Right lobe of liver (tissue), 6 donors: Measurements from ENCODE around the gene CYP46A1. TPM values are rescaled to one million over a fixed set of nuclear protein-coding genes. Genes with fewer than 3 reads are reported as not detected.

Experiments
- ATAC-seq, 4 donors: fragments of 200-7000 bp; cut with Tn5 transposase; one replicate each; pipeline ENCODE4 v1.9.1; 2020; ENCODE audit warnings: mild to moderate bottlenecking in 4 of 4, moderate library complexity in 4 of 4
- DNase-seq, 3 donors: peaks; one replicate each; pipeline ENCODE4 v3.0.0-alpha.2; 2020
- H3K27ac ChIP-seq, 3 donors: fragments of 200-600 bp; one replicate each; pipeline ENCODE4 v1.8.0; 2022
- H3K27me3 ChIP-seq, 2 donors: fragments of 200-600 bp; one replicate each; pipeline ENCODE4 v1.8.0; 2022
- H3K36me3 ChIP-seq, 4 donors: fragments of 200-600 bp; sonication (generic) in 1 of 4; one replicate each; pipeline versions ENCODE4 v1.5.1 to v1.8.0; 2017 to 2022; ENCODE audit warnings: control low read depth in 1 of 4
- H3K4me1 ChIP-seq, 4 donors: fragments of 200-600 bp; sonication (generic) in 1 of 4; one replicate each; pipeline versions ENCODE4 v1.5.1 to v1.8.0; 2017 to 2022; ENCODE audit warnings: control low read depth in 1 of 4
- H3K4me3 ChIP-seq, 3 donors: fragments of 200-600 bp; one replicate each; pipeline ENCODE4 v1.8.0; 2022
- H3K9me3 ChIP-seq, 4 donors: fragments of 200-600 bp; sonication (generic) in 1 of 4; one replicate each; pipeline versions ENCODE4 v1.5.1 to v1.8.0; 2017 to 2022; ENCODE audit warnings: control low read depth in 1 of 4
- CTCF ChIP-seq, 4 donors: fragments of 200-600 bp in 3 of 4; fragments of 450-650 bp in 1 of 4; IDR thresholded peaks; one replicate each; pipeline versions ENCODE4 v1.5.1 to v1.8.0; 2016 to 2022; ENCODE audit warnings: antibody characterized with exemption in 4 of 4, mild to moderate bottlenecking in 2 of 4
- POLR2A ChIP-seq: fragments of 450-650 bp; IDR thresholded peaks from one replicate; pipeline ENCODE4 v1.6.1; 2017; ENCODE audit warnings: antibody characterized with exemption, mild to moderate bottlenecking
- WGBS: methylation state at CpG from one replicate; pipeline ENCODE4 v1.1.6; 2018; ENCODE audit warnings: low coverage, low lambda C conversion rate; ENCODE audit not compliant: insufficient coverage; ENCODE audit errors: missing lambda C conversion rate; 5-methylcytosine and 5-hydroxymethylcytosine counted together
- intact Hi-C, 2 donors: fragments of 100-400 bp; cut with DNase I; formaldehyde crosslinking; loops; one replicate each; pipeline versions ENCODE4 v1.11.2 to v1.14.1; 2022
- total RNA-seq, 6 experiments: library from RNA; depleted of rRNA in 2 of 6; stranded (reverse); fragments of >200 nt in 2 of 6; fragmentation: NEBNext Ultra II Directional in 3 of 6; extraction: Animal tissue kit (Norgen Biotek cat#: 25700) in 3 of 6; gene quantifications; one replicate each; pipeline versions ENCODE4 v1.1.0 to v1.2.4, GENCODE V29; 2016 to 2023
- donor health status: DM: no; HTN: yes; CAD: no.
- donor health status: DM: no; HTN: no; CAD: no.
- donor health status: DM: no; HTN: no; CAD: no.
- donor health status: DM: no; HTN: yes; CAD: no.
- donor health status: DM: no; HTN: yes; CAD: no.

The CYP46A1 gene
- total RNA-seq, 6 experiments from 2014 or later, result 0.06 to 1.6 (median 0.42) TPM; not detected in 1

DNA sequence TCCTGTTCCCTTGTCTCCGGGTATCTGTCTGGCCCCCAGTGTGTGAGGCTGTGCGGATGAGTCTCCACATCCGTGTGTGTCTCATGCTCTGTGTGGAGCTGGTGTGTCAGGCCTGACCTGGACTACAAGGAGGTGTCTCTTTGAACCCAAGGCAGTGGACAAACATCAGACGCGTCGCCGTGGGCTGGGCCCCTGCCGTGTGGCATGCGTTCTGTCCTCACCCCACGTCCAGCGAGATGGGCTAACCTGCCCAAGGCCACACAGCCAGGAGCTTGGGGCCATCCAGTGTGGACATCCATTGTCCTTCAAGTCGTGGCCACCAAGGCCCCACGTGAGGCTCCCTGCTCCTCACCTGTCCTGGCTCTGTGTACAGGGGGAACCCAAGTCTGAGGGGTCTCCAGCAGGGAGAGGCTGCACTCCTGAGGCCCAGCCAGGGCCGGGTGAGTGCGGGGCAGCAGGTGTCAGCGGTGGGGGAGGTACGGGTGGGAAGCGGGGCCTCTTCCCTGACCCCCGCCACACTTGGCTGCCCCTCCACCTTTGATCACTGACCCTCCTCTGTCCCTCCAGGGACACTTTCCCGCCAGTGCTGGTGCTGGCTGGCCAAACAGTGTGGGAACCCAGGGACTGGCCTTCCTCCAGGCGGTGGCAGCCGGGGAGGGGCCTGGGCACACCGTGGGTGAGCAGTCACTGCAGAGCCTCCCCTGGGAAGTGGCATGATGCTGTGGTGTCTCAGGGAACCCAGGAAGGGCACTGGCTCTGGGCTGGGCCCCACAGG is 48.5 kb downstream of the CYP46A1 start:
- Histone ChIP-seq H3K4me1 (peaks cover 0 to 6% (median 0%) of the 10 kb centered on the region in 4 donors), H3K27ac (no peak overlapping the region), H3K9me3 (no peaks in the 10 kb centered on the region), H3K4me3 (no peak overlapping the region), H3K36me3 (no peaks in the 10 kb centered on the region), H3K27me3 (no peaks in the 10 kb centered on the region)
- WGBS, result 89% methylated on average over 8 of the region's 23 CpGs
- no peak for TF ChIP-seq CTCF (IDR thresholded peaks at IDR 0.05)
- no peak for TF ChIP-seq POLR2A
- no peak for ATAC-seq
- peak; percentile 20 to 52 (median 41) for DNase-seq
- intact Hi-C loops, result loop anchor here in 1 of 2 donors (5.0 kb wide), 1 partner anchor 150 kb away; no protein-coding TSS in a partner anchor

DNA sequence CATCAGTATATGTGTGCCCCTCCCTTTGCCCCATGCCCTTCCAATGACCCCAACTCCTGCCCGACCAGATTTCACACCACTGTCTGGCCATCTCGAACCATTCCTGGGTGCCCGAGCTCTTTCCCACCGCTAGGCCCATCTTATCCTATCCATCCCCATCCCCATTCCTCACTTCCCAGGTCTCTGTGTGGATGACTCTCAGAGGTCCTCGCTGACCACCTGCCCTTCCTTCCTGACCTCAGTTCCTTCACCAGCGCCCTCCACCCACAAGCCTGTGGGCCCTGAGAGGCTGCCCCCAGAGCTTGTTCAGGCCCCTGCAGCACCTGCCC is 49.1 kb downstream of the CYP46A1 start:
- TF ChIP-seq POLR2A, result no peak
- no peak for TF ChIP-seq CTCF (IDR thresholded peaks at IDR 0.05)
- Histone ChIP-seq H3K27me3 (no peaks in the 10 kb centered on the region), H3K4me1 (peaks cover 0 to 6% (median 0%) of the 10 kb centered on the region in 4 donors), H3K27ac (no peak overlapping the region), H3K36me3 (no peaks in the 10 kb centered on the region), H3K9me3 (no peaks in the 10 kb centered on the region), H3K4me3 (no peak overlapping the region)
- WGBS, result 67% methylated on average over 1 of the region's 6 CpGs
- ATAC-seq, result no peak
- intact Hi-C loops, result loop anchor here in 1 of 2 donors (5.0 kb wide), 1 partner anchor 149 kb away; no protein-coding TSS in a partner anchor
- DNase-seq, result peak in 2 of 3 donors; percentile 23 to 40

DNA sequence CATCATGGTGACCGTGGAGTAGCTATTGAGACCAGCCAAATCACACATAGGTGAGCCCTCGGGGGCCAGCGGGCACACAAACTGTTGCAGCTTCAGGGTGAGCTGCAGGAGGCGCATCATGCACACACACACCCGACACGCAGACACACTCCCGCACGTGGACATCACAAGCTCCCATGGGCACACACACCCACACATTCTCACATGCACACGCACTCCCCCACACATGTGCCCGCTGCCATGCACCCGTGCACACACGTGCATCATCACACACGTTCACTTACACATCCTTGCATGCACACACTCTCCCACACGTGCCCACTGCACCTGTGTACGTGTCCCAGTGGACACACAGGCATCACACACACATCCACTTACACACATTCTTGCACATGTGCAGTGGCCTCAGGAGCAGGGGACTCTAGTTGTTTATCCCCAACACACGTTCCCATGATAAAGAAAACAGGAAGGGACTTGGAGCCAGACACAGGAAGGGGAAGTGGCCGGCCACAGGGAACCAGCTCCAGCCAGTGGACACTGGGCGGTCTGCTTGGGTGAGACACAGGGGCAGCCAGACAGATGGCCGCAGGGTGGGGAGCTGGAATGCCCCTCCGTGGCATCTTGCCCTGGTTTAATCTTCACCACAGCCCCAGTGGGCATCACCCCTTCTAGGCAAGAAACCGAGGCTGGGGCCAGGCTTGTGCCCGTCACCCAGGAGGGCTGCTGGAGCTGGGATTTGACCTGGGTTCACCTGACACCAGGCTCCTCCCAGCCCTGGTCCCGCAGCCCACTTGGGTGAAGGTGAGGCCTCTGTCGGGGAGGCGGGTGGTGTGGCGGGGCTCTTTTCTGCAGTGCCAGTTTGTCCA is 49.7 kb downstream of the CYP46A1 start:
- DNase-seq, result peak; percentile 49 to 68 (median 59)

More for the DNA sequence above, 49.7 kb downstream of the CYP46A1 start:
- WGBS, result 57% methylated on average over 8 of the region's 26 CpGs
- peak; percentile 46 to 61 (median 58) for ATAC-seq
- no peaks in the 10 kb centered on the region for H3K27me3 ChIP-seq
- H3K27ac ChIP-seq, result peak overlapping the region in 1 of 3 donors; percentile 8
- no peaks in the 10 kb centered on the region for H3K9me3 ChIP-seq
- H3K4me1 ChIP-seq, result peaks cover 0 to 6% (median 0%) of the 10 kb centered on the region in 4 donors
- TF ChIP-seq POLR2A, result no peak
- no peak for TF ChIP-seq CTCF (IDR thresholded peaks at IDR 0.05)
- intact Hi-C loops, result loop anchor here in 1 of 2 donors (5.0 kb wide), 1 partner anchor 149 kb away; no protein-coding TSS in a partner anchor
- H3K36me3 ChIP-seq, result no peaks in the 10 kb centered on the region
- no peak overlapping the region for H3K4me3 ChIP-seq
